H1 (cell line): ENCODE data around the gene SDHAF2.

Experiments used
- ASH2L ChIP-seq: fragments of 200-600, 300-600 bp; sonication (generic); IDR thresholded peaks from one replicate; pipeline ENCODE4 v1.7.1; 2017; ENCODE audit warnings: low read length
- EP300 ChIP-seq, 2 experiments: IDR thresholded peaks; 1 replicate in 1 of 2; 2 replicates in 1 of 2; pipeline ENCODE4 v1.6.1; 2011 to 2012; ENCODE audit warnings: low read depth in 2 of 2, low read length in 2 of 2, mild to moderate bottlenecking in 2 of 2, borderline replicate concordance in 1 of 2, inconsistent platforms in 1 of 2, moderate library complexity in 1 of 2
- EZH2 ChIP-seq: fragments of 200-600 bp; sonication (generic); IDR thresholded peaks from 2 replicates; pipeline ENCODE4 v1.7.1; 2012; ENCODE audit warnings: low read depth, mild to moderate bottlenecking, moderate library complexity, low read length, inconsistent platforms; ENCODE audit not compliant: severe bottlenecking
- NRF1 ChIP-seq: IDR thresholded peaks from 2 replicates; pipeline ENCODE4 v1.6.1; 2011; ENCODE audit warnings: mild to moderate bottlenecking, low read depth, low read length, improper control_type of control experiment
- POLR2A ChIP-seq, 2 experiments: IDR thresholded peaks; 1 replicate in 1 of 2; 2 replicates in 1 of 2; pipeline ENCODE4 v1.6.1; 2011; ENCODE audit warnings: low read depth in 2 of 2, low read length in 2 of 2, mild to moderate bottlenecking in 2 of 2; ENCODE audit errors: control extremely low read depth in 1 of 2
- POLR2AphosphoS5 ChIP-seq: IDR thresholded peaks from 2 replicates; pipeline ENCODE4 v1.6.1; 2011; ENCODE audit warnings: low read depth, low read length
- RAD21 ChIP-seq, 2 experiments: IDR thresholded peaks in 1 of 2; conservative IDR thresholded peaks in 1 of 2; 2 replicates each; pipeline ENCODE4 v1.6.1; 2011; ENCODE audit warnings: low read depth in 2 of 2, low read length in 2 of 2, improper control_type of control experiment in 1 of 2, inconsistent platforms in 1 of 2, mild to moderate bottlenecking in 1 of 2, moderate library complexity in 1 of 2
- SIN3A ChIP-seq, 2 experiments: IDR thresholded peaks in 1 of 2; conservative IDR thresholded peaks in 1 of 2; 2 replicates each; pipeline ENCODE4 v1.6.1; 2011 to 2012; ENCODE audit warnings: low read length in 2 of 2, improper control_type of control experiment in 1 of 2, low read depth in 1 of 2, mild to moderate bottlenecking in 1 of 2
- SP1 ChIP-seq: IDR thresholded peaks from 2 replicates; pipeline ENCODE4 v1.6.1; 2011; ENCODE audit warnings: low read depth, low read length
- TF ChIP-seq, protein P1 (sequence below), 3 experiments: IDR thresholded peaks; 1 replicate in 2 of 3; 2 replicates in 1 of 3; pipeline versions ENCODE4 v1.5.1 to v1.6.1; 2011; ENCODE audit warnings: low read length in 3 of 3, mild to moderate bottlenecking in 3 of 3, inconsistent platforms in 2 of 3, low read depth in 1 of 3, moderate library complexity in 1 of 3; ENCODE audit not compliant: insufficient read depth in 1 of 3; ENCODE audit errors: control extremely low read depth in 1 of 3
- TF ChIP-seq, protein P2 (sequence below): IDR thresholded peaks from 2 replicates; pipeline ENCODE4 v1.6.1; 2012; ENCODE audit warnings: inconsistent platforms
- TF ChIP-seq, protein P3 (sequence below): IDR thresholded peaks from 2 replicates; pipeline ENCODE4 v1.6.1; 2011; ENCODE audit warnings: low read length, improper control_type of control experiment

DNA sequence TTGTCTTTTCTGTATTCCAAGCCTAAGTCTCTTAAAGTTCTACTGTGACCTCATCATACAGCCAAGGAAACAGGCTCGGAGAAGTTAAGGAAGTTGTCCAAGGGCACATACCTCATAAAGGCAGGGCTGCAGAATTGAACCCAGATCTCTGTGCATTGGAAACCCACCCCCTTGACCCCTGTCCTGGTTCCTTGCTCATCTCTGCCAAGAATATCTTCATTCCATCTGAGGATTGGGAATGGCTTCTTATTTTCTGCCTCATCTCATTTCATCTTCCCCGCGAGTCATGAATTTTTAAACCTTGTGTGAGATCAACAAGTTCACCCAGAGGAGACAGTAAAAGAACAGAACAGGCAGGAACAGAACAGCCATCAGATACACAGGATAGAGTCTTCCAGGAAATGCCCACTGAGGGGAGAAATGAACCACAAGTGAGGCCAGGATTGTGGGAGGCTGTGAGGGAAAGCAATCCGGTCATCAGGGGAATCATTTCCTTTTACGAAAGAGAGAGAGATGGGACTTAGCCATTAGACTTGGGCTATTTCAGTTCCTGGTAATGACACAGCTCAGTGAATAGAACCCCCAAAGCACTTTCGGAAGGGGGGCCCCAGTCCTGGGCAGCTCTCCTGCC is 44.2 kb downstream of the SDHAF2 start:
- TF ChIP-seq, protein P1, sequence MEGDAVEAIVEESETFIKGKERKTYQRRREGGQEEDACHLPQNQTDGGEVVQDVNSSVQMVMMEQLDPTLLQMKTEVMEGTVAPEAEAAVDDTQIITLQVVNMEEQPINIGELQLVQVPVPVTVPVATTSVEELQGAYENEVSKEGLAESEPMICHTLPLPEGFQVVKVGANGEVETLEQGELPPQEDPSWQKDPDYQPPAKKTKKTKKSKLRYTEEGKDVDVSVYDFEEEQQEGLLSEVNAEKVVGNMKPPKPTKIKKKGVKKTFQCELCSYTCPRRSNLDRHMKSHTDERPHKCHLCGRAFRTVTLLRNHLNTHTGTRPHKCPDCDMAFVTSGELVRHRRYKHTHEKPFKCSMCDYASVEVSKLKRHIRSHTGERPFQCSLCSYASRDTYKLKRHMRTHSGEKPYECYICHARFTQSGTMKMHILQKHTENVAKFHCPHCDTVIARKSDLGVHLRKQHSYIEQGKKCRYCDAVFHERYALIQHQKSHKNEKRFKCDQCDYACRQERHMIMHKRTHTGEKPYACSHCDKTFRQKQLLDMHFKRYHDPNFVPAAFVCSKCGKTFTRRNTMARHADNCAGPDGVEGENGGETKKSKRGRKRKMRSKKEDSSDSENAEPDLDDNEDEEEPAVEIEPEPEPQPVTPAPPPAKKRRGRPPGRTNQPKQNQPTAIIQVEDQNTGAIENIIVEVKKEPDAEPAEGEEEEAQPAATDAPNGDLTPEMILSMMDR (IDR thresholded peaks at IDR 0.05; ENCODE audit: control extremely low read depth in 1 of 3, insufficient read depth in 1 of 3, low read depth in 1 of 3, low read length in 3 of 3) = no peak
- TF ChIP-seq SIN3A (conservative IDR thresholded peaks at IDR 0.05 in 1 of 2, IDR thresholded peaks at IDR 0.05 in 1 of 2; ENCODE audit: low read depth in 1 of 2, low read length in 2 of 2) = no peak
- no peak for TF ChIP-seq POLR2A (IDR thresholded peaks at IDR 0.05; ENCODE audit: control extremely low read depth in 1 of 2, low read depth in 2 of 2, low read length in 2 of 2)
- TF ChIP-seq POLR2AphosphoS5 = no peak
- TF ChIP-seq NRF1 = no peak
- TF ChIP-seq, protein P2, sequence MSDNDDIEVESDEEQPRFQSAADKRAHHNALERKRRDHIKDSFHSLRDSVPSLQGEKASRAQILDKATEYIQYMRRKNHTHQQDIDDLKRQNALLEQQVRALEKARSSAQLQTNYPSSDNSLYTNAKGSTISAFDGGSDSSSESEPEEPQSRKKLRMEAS = no peak
- TF ChIP-seq SP1 = no peak
- no peak for TF ChIP-seq EZH2
- TF ChIP-seq, protein P3, sequence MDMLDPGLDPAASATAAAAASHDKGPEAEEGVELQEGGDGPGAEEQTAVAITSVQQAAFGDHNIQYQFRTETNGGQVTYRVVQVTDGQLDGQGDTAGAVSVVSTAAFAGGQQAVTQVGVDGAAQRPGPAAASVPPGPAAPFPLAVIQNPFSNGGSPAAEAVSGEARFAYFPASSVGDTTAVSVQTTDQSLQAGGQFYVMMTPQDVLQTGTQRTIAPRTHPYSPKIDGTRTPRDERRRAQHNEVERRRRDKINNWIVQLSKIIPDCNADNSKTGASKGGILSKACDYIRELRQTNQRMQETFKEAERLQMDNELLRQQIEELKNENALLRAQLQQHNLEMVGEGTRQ = no peak
- TF ChIP-seq ASH2L = no peak
- no peak for TF ChIP-seq RAD21 (IDR thresholded peaks at IDR 0.05 in 1 of 2, conservative IDR thresholded peaks at IDR 0.05 in 1 of 2; ENCODE audit: low read depth in 2 of 2, low read length in 2 of 2)
- TF ChIP-seq EP300 (IDR thresholded peaks at IDR 0.05; ENCODE audit: borderline replicate concordance in 1 of 2, low read depth in 2 of 2, low read length in 2 of 2) = no peak
